ENCODE results near the gene ICA1L.
A peak's percentile ranks its signal among the peaks of the same experiment; 100 is the strongest.

ICA1L gene

DNA sequence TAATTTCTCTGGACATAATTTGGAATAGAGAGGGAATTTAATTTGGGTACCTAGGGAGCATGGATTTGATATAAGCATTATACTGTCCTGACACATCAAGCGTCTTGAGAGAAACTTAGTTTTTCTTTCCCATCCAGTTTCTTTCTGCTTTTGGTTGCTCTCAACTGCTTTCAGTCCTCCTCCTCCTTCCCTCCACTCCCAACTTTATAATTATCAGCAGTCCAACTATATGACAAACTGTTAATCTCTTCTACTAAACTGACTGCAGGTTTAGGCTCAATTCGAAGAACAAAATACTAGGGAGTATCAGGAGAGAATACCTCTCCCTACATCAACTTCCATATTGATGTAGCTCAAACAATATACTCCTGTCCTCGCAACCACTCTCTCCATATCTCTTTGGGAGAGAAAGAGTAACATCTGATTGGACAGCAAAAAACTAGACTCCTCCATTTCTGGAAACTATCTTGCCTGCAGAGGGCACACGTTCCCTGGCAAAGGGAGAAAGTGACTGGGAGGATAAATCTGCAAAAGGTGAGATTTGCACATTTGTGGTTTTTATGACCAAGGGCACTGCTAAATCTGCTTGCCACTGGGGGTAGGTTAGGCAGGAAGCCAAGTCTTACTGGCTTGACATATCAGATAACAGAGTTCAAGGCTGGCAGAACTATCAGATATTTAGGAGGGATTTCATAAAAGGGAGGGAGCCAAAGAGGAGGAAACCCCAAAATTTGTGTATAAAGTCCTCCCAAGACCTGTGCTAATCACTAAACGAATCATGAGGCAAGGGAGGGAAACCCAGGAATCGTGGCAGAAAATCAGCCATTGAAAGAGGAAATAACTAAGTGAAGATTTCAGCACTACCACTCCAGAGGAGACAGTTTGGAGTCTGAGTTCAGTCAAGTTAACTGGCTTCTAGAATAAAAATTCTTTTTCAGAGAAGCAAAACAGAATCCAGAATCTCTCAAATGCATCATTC lies 40.0 kb downstream of the ICA1L start:
- H3K4me3 ChIP-seq (ENCODE audit: low read depth, low read length): no peak overlapping the region
- ChIA-PET POLR2A (no interaction called here), CTCF (interaction anchor here (0.6 to 1.2 kb wide), 10 partner anchors 11 to 984 kb away, joined by 3 to 7 read pairs (median 4); no protein-coding TSS in a partner anchor)
- no peaks in the 10 kb centered on the region for H3K36me3 ChIP-seq (ENCODE audit: control insufficient read depth in 2 of 2, insufficient read depth in 1 of 2, low read length in 2 of 2)
- no peak overlapping the region; the same call in 1 of the 2 replicates for H3K27ac ChIP-seq (ENCODE audit: extremely low read depth, low read depth, low read length)
- H3K9me3 ChIP-seq (ENCODE audit: control insufficient read depth, insufficient read depth, low read depth, low read length): no peaks in the 10 kb centered on the region
- peaks cover 7% of the 10 kb centered on the region; the same call in 1 of the 2 replicates for H3K4me1 ChIP-seq (ENCODE audit: control insufficient read depth, insufficient read depth, low read length)
- TF ChIP-seq ZNF660 (tag by site-specific recombination; IDR thresholded peaks at IDR 0.05): peak; percentile 61; the same call in 1 of the 2 replicates
- TF ChIP-seq ZNF155 (tag by site-specific recombination; IDR thresholded peaks at IDR 0.05): no peak
- TF ChIP-seq, protein P1, sequence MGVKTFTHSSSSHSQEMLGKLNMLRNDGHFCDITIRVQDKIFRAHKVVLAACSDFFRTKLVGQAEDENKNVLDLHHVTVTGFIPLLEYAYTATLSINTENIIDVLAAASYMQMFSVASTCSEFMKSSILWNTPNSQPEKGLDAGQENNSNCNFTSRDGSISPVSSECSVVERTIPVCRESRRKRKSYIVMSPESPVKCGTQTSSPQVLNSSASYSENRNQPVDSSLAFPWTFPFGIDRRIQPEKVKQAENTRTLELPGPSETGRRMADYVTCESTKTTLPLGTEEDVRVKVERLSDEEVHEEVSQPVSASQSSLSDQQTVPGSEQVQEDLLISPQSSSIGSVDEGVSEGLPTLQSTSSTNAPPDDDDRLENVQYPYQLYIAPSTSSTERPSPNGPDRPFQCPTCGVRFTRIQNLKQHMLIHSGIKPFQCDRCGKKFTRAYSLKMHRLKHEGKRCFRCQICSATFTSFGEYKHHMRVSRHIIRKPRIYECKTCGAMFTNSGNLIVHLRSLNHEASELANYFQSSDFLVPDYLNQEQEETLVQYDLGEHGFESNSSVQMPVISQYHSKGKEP (tag by site-specific recombination; IDR thresholded peaks at IDR 0.05): peak; percentile 64; the same call in 1 of the 2 replicates
- TF ChIP-seq ZXDB (tag by site-specific recombination; IDR thresholded peaks at IDR 0.05): peak; percentile 53
- TF ChIP-seq, protein P2, sequence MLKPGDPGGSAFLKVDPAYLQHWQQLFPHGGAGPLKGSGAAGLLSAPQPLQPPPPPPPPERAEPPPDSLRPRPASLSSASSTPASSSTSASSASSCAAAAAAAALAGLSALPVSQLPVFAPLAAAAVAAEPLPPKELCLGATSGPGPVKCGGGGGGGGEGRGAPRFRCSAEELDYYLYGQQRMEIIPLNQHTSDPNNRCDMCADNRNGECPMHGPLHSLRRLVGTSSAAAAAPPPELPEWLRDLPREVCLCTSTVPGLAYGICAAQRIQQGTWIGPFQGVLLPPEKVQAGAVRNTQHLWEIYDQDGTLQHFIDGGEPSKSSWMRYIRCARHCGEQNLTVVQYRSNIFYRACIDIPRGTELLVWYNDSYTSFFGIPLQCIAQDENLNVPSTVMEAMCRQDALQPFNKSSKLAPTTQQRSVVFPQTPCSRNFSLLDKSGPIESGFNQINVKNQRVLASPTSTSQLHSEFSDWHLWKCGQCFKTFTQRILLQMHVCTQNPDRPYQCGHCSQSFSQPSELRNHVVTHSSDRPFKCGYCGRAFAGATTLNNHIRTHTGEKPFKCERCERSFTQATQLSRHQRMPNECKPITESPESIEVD (tag by site-specific recombination; IDR thresholded peaks at IDR 0.05): peak; percentile 83
- no peak for TF ChIP-seq KLF7 (tag by site-specific recombination; IDR thresholded peaks at IDR 0.05; ENCODE audit: borderline replicate concordance)
- TF ChIP-seq FEZF1 (tag by site-specific recombination; IDR thresholded peaks at IDR 0.05): peak; percentile 45; the same call in 1 of the 2 replicates
- no peak for TF ChIP-seq ZNF280D (tag by site-specific recombination; IDR thresholded peaks at IDR 0.05)
- TF ChIP-seq ZNF692 (tag by site-specific recombination; IDR thresholded peaks at IDR 0.05): 0 out of 2 replicates have a peak, but pooled peaks have one; percentile 17
- peak; percentile 75 for TF ChIP-seq ZNF366 (tag by site-specific recombination; conservative IDR thresholded peaks at IDR 0.05)
- no peak for TF ChIP-seq ZNF76 (tag by site-specific recombination; IDR thresholded peaks at IDR 0.05; ENCODE audit: borderline replicate concordance, low read depth)
- TF ChIP-seq ZBTB17 (tag by site-specific recombination; IDR thresholded peaks at IDR 0.05): peak; percentile 79
- 0 out of 2 replicates have a peak, but pooled peaks have one; percentile 37 for TF ChIP-seq PRDM1 (tag by site-specific recombination; IDR thresholded peaks at IDR 0.05)
- TF ChIP-seq, protein P3, sequence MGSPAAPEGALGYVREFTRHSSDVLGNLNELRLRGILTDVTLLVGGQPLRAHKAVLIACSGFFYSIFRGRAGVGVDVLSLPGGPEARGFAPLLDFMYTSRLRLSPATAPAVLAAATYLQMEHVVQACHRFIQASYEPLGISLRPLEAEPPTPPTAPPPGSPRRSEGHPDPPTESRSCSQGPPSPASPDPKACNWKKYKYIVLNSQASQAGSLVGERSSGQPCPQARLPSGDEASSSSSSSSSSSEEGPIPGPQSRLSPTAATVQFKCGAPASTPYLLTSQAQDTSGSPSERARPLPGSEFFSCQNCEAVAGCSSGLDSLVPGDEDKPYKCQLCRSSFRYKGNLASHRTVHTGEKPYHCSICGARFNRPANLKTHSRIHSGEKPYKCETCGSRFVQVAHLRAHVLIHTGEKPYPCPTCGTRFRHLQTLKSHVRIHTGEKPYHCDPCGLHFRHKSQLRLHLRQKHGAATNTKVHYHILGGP (tag by site-specific recombination; IDR thresholded peaks at IDR 0.05): no peak
- 0 out of 2 replicates have a peak, but pooled peaks have one; percentile 17 for TF ChIP-seq ZNF335 (tag by site-specific recombination; conservative IDR thresholded peaks at IDR 0.05)
- peak; percentile 82 for TF ChIP-seq WT1 (tag by site-specific recombination; IDR thresholded peaks at IDR 0.05)
- peak; percentile 84 for TF ChIP-seq PRDM10 (tag by site-specific recombination; IDR thresholded peaks at IDR 0.05)
- TF ChIP-seq SP7 (tag by site-specific recombination; IDR thresholded peaks at IDR 0.05): peak; percentile 65; the same call in 1 of the 2 replicates
- TF ChIP-seq, protein P4, sequence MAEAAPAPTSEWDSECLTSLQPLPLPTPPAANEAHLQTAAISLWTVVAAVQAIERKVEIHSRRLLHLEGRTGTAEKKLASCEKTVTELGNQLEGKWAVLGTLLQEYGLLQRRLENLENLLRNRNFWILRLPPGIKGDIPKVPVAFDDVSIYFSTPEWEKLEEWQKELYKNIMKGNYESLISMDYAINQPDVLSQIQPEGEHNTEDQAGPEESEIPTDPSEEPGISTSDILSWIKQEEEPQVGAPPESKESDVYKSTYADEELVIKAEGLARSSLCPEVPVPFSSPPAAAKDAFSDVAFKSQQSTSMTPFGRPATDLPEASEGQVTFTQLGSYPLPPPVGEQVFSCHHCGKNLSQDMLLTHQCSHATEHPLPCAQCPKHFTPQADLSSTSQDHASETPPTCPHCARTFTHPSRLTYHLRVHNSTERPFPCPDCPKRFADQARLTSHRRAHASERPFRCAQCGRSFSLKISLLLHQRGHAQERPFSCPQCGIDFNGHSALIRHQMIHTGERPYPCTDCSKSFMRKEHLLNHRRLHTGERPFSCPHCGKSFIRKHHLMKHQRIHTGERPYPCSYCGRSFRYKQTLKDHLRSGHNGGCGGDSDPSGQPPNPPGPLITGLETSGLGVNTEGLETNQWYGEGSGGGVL (tag by site-specific recombination; IDR thresholded peaks at IDR 0.05): peak; percentile 61

Measured in HEK293 (cell line).